Epithelial cell of prostate (primary cell): ENCODE measurements around the gene DMXL1.

Experiments
- DNase-seq: peaks from one replicate; pipeline ENCODE4 v3.0.0-alpha.2; 2011; ENCODE audit warnings: low read depth, low spot score
- H3K27ac ChIP-seq: fragments of 450-650 bp; 2 replicates; pipeline ENCODE4 v1.5.1; 2017; ENCODE audit warnings: mild to moderate bottlenecking

The DMXL1 gene

DNA sequence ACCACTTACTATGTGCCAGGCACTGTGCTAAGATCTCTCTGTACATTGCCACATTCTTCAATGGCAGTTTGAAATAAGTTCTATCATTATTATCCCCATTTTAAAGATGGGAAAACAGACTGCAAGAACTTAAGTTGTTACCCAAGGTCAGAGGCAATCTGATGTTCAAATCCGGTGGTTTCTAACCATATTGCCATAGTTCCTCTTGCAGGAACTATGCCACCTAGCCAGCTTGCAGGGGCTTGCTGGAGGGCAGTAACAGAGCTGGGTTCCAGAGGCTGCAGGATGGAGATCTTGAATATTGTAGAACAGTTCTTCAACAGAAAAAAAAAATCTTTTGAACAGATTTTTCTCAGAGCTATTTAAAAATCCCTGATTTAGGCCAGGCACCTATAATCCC, 213.1 kb downstream of the DMXL1 start:
- DNase-seq: no peak
- H3K27ac ChIP-seq: no peak overlapping the region

DNA sequence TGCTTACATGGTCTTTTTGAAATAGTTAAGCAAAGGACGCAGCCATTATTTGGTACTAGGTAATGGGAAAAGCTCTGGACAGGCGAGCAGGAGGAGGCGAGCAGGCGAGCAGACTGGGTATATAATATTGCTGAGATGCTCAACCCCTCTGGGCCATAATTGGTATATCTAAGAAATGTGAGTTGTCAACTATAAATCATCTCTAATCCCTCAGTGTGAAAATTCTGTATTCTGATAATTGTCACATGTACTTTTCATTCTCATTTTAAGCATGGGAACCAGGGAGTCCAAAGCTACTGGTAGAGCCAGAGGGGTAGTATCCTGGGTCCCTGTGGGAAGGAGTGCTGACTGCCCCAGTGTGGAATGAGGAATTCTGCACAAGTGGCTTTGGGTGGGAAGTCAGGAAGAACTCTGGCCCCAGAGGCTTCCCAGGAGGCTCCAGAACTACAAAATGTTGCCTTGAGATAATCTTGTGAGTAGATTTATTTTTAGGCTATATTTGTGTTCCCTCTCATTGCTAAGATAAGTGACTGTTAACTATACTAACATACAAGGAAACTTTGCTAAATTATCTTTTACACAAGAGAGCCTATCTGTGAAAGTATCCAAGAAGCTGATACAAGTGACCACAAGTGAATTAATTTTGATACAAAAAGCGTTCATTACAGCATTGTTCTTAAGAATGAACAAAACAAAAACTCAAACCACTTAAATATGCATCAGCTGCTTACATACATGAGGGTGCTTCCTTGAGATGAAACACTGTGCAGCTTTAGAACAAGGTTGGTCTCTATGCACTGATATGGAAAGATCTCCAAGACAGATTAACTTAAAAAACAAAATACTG, 214.4 kb downstream of the DMXL1 start:
- no peak overlapping the region for H3K27ac ChIP-seq

DNA sequence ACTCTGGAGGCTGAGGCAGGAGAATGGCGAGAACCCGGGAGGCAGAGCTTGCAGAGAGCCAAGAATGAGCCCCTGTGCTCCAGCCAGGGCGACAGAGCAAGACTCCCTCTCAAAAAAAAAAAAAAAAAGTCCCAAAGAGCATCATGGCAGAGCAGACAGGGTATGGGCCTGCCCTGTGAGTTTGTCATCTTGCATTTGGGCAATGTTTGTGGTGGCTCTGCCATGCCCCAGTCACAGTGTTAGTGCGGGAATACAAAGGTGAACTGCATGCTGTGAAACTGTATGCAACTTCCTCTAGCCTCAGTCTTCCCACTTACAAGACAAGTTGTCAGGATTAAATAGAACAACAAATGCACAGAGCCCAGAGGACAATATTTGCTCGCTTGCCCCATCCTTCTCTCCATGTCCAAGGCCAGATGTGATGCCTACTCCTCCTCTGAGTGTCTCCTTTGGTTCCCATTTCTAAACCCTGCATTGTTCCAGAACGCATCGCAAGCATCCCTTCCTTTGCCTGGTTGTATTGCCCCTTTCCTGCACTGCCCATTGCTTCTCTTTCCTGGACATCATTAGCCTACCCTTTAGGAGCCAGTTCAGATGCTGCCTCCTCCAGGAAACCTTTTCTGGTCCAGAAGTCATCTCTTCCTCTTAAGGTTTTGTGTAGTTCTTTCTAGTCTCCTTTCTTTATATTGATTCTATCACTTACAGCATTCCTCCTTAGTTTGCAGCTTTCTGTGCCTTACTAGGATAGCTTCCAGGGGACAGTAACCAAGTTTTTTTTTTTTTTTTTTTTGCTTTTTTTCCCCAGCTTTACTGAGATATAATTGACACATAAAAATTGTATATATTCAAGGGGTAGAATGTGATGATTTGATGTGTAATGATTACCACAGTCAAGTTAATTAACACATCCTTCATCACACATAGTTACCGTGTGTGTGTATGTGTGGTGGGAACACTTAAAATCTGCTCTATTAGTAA, 215.9 kb downstream of the DMXL1 start:
- DNase-seq: no peak
- peak overlapping the region; percentile 78 for H3K27ac ChIP-seq

More for the DNA sequence above, 214.4 kb downstream of the DMXL1 start:
- DNase-seq: no peak

DNA sequence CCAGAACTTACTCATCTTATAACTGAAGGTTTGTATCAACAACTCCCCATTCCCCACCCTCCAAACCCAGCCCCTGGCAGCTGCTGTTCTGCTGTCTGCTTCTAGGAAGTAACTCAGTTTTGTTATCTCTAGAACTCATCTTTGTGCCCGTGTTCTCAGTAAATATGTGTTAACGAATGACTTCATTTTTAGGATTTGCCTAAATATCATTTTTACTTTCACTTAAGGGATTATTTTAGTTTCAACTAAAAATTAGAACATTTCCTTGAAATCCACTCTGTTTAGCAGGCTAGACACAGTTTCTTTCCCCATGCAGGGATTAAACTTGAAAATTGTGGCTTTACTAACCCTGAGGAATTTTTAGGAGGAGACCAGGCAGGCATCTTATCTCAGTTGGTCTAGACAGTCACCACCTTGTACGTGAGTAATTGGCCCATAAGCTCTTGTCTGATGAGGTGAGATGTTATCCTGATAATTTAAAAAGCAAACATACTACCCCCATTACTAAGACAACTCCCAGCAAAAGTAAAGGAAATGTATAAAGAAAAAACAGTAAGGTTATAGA, 216.7 kb downstream of the DMXL1 start:
- DNase-seq: no peak
- H3K27ac ChIP-seq: peak overlapping the region; percentile 78

DNA sequence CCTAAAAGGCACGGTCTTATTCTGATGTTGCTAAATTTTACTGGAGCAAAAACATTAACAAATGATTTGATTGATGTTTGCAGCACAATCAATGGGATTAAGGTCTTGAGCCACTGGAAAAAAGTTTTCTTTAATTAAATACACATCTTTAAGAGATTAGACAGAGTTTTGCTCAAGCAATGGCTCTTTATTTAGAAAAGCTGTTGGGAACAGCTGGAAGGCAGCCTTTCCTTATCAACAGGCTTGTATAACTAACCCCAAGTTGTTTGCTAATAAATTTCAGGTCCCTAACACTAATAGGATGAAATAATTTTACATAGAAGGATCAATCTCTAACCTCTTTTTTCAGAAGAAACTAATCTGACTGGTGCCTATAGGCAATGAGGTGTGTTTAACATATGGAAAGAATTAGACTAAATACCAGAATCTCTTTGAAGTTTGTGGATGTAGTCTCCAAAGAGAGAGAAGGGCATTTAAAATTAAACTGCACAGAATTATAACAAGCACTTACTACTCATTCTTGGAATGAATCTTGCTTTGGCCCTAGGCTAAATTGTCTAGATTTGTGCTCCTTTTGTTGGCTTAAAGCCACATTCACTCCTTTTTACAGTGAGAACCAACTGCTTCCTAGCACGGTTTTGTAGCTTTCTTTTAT, 217.6 kb downstream of the DMXL1 start:
- peak overlapping the region; percentile 78 for H3K27ac ChIP-seq
- no peak for DNase-seq

DNA sequence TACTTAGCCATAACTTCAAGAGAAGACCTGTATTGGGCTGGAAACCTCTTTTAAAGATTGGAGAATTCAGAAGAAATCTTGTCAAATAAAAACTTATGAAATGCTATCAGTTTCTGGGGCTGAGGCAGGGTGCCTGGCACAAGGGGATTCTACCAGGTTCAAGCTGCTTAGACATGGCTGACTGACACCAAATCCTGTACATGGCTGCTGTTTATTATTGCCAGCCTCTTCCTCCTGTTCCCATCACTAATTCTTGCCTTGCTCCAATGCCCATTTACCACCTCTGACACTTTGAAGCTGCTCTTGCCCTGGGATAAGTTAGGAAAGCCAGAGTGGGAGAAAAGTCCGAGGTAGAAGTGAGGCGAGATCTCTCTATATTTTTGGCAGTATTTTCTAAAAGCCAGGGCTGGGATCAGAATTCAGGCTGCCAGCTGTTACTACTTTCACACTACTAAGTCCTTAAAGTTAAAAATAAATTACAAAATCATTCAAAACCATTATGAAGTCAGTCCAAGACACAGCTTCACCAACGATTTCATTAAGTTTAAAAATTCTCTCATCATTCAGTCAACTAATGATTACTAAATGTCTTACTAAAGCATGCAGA, 218.7 kb downstream of the DMXL1 start:
- peak overlapping the region; percentile 78 for H3K27ac ChIP-seq
- no peak for DNase-seq

DNA sequence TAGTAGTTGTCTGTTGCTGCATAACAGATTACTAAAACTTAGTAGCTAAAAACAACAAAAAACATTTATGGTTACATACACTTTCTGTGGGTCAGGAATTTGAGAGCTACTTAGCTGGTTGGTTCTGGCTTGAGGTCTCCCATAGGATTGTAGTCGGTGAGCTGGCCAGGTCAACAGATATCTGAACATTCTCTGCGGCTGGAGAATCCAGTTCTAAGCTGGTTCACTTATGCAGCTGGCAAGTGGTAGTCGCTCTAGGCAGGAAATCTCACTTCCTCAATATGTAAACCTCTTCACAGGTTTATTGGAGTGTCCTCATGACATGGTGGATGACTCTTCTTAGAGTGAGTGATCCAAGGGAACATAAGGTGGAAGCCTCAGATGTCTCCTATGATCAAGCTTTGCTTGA, 219.3 kb downstream of the DMXL1 start:
- no peak overlapping the region for H3K27ac ChIP-seq
- no peak for DNase-seq

DNA sequence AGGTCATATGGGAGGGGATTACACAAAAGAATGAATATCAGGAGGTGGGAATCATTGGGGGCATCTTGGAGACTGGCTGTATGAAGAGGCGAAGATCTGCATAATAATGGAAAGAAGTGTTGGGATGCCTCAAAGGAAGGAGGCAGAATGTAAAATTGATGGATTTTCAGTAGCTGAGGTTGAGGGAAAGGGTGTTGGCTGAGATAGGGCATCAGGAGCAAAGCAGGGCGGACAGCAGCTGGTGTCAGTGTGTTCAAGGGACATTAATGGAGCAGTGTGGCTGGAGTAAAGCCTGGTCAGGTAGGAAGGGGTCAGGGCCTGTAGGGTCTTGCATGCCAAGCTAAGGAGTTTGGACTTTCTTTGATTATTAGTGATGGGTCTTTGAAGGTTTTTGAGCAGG, 219.7 kb downstream of the DMXL1 start:
- no peak for DNase-seq
- H3K27ac ChIP-seq: no peak overlapping the region

DNA sequence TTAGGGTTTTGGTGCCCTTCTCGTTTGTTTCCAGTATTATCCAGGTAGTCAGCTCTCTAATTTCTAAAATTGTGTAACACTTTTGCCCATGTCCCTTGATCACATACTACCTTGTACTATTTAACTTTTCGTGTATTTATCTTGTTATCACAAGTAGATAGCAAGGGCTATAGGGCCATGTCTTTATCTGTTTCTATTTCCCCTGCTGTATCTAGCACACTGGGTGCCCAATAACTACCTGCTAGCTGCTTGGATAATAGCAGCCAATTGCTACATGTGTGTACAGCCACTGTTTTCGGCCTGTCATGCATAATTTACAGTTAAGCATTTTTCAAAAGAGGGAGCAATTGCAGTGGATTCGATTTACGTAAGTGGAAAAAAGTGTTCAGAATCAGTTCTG, 220.2 kb downstream of the DMXL1 start:
- no peak overlapping the region for H3K27ac ChIP-seq
- no peak for DNase-seq

DNA sequence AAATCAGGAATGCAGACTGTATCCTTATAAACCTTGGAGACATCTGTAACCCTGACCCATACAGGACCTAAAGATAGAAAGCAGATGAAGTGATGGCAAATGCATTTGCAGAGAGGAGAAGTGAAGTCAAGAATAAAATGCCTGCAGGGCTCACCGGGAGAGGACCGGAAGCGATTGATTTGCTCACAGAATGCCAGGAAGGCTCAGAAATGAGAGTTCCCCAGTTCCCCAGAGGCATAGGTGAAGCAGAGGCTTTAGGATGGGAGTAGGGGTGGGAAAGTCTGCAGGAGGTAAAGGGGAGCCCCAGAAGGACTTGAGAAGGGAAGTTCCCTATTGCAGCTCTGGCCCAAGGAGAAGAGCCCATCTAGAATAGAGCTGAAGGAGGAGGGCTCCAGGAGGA, 221.0 kb downstream of the DMXL1 start:
- H3K27ac ChIP-seq: no peak overlapping the region
- no peak for DNase-seq

DNA sequence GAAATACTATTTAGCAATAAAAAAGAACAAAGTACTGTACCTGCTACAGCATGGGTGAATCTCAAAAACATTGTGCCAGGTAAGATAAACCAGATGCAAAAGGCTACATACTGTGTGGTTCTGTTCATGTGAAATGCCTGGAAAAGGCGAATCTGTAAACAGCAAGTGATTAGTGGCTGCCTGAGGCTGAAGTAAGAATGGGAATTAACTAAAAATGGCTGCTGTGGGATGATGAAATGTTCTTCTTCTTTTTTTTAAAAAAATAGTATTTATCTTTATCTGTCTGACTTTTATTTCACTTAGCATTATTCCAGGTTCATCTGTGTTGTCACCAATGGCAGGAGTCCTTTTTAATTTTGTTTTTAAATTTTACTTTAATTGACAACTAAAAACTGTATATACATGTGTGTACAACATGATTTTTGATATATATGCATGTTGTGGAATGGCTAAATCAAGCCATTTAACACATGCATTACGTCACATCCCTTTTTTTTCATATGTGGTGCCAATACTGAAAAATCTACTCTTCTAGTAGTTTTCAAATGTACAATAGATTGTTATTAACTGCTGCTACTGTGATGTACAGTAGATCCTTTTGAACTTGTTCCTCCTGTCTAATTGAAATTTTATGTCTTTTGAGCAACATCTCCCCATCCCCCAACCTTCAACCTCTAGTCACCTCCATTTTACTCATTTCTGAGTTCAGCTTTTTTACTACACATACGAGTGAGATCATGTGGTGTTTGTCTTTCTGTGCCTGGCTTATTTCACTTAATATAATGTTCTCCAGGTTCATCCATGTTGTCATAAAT, 222.0 kb downstream of the DMXL1 start:
- DNase-seq: no peak
- H3K27ac ChIP-seq: no peak overlapping the region

DNA sequence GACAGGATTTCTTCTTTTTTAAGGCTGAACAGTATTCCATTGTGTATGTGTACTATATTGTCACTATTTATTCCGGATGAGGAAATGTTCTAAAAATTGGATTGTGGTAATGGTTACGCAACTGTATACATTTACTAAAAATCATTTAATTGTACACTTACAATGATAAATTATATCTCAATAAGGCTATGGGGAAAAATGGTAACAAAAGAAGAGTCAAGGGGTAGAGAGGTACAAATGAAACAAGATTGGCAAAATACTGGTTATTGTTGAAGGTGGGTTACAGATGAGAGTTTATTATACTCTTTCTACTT, 222.6 kb downstream of the DMXL1 start:
- no peak overlapping the region for H3K27ac ChIP-seq
- no peak for DNase-seq
